ENCODE data around the gene OS9. TPM values are rescaled to one million over a fixed set of nuclear protein-coding genes. Genes with fewer than 3 reads are reported as not detected.

Gene OS9
- total RNA-seq, 1 donor: 211 TPM

DNA sequence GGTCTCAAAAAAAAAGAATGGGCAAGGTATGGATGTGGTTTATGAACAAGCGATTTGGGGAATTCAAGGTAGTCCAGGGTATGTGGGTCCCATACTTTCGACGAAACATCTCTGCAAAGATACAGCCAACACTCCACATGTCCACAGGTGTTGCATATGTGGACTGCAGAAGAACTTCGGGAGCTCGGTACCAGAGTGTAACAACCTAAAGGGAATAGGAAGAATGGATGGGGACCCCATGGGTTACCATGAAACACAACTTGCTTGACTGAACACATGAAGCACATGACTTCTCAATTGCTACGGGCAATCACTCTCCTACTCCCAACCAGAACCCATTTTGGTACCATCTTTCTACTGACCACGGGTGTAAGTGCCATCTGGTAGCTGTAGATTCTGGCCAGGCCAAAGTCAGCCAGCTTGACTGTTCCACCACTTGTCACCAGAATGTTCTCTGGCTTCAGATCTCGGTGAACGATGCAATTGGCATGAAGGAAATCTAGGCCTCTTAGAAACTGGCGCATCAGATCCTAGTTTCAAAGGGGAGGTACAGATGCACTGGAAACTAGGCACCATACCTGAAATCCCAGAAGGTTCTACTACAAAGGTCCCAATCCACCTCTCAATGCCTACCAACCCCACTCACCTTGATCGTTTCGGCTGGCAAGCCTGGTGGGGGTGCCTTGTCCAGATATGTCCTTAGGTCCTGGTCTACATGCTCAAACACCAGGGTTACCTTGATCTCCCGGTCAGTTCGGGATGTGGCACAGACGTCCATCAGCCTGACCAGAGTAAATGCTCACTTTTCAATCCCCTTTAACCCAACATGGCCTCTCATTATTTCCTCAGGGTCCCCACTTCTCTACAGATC, 56.9 kb downstream of the OS9 start:
- H3K27ac ChIP-seq (ENCODE audit: low read depth, low read length): peak overlapping the region; percentile 96
- peak; percentile 64 for DNase-seq (ENCODE audit: insufficient read length, low spot score, missing footprints)
- peaks cover 37% of the 10 kb centered on the region for H3K79me2 ChIP-seq (ENCODE audit: insufficient read depth, low read length)
- no peaks in the 10 kb centered on the region for H3K9me3 ChIP-seq (ENCODE audit: low read depth, low read length)
- no peak overlapping the region for H2AFZ ChIP-seq (ENCODE audit: low read length)
- H3K27me3 ChIP-seq (ENCODE audit: insufficient read depth, low read length): peaks cover 25% of the 10 kb centered on the region
- TF ChIP-seq, protein P1, sequence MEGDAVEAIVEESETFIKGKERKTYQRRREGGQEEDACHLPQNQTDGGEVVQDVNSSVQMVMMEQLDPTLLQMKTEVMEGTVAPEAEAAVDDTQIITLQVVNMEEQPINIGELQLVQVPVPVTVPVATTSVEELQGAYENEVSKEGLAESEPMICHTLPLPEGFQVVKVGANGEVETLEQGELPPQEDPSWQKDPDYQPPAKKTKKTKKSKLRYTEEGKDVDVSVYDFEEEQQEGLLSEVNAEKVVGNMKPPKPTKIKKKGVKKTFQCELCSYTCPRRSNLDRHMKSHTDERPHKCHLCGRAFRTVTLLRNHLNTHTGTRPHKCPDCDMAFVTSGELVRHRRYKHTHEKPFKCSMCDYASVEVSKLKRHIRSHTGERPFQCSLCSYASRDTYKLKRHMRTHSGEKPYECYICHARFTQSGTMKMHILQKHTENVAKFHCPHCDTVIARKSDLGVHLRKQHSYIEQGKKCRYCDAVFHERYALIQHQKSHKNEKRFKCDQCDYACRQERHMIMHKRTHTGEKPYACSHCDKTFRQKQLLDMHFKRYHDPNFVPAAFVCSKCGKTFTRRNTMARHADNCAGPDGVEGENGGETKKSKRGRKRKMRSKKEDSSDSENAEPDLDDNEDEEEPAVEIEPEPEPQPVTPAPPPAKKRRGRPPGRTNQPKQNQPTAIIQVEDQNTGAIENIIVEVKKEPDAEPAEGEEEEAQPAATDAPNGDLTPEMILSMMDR (IDR thresholded peaks at IDR 0.05; ENCODE audit: extremely low read depth, low read depth, low read length): no peak
- H3K4me1 ChIP-seq (ENCODE audit: insufficient read depth, low read length): peaks cover 18% of the 10 kb centered on the region
- peak overlapping the region; percentile 85 for H3K4me2 ChIP-seq (ENCODE audit: insufficient read depth, low read length)
- H4K20me1 ChIP-seq (ENCODE audit: insufficient read depth, low read length): no peaks in the 10 kb centered on the region
- peak overlapping the region; percentile 85 for H3K4me3 ChIP-seq (ENCODE audit: insufficient read depth, low read length)
- peaks cover 45% of the 10 kb centered on the region for H3K36me3 ChIP-seq (ENCODE audit: insufficient read depth, low read length)

DNA sequence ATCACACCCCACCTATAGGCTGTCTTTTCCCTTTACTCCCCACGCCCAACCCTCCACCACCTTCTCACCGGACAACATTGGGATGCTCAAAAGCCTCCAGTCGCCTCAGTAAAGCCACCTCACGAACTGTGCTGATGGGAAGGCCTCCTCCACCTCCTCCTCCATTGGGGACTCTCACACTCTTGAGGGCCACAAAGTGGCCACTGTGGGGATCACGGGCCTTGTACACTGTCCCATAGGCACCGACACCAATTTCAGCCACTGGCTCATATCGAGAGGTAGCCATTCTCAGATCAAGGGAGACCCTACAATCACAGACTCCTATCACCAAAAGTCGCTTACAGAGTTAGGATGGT, 57.5 kb downstream of the OS9 start:
- DNase-seq (ENCODE audit: insufficient read length, low spot score, missing footprints): peak; percentile 71
- Histone ChIP-seq H3K27me3 (ENCODE audit: insufficient read depth, low read length) (peaks cover 31% of the 10 kb centered on the region), H3K9me3 (ENCODE audit: low read depth, low read length) (no peaks in the 10 kb centered on the region), H3K36me3 (ENCODE audit: insufficient read depth, low read length) (peaks cover 41% of the 10 kb centered on the region), H3K79me2 (ENCODE audit: insufficient read depth, low read length) (peaks cover 34% of the 10 kb centered on the region), H3K4me3 (ENCODE audit: insufficient read depth, low read length) (peak overlapping the region; percentile 85), H3K27ac (ENCODE audit: low read depth, low read length) (peak overlapping the region; percentile 96), H2AFZ (ENCODE audit: low read length) (peak overlapping the region; percentile 83), H3K4me2 (ENCODE audit: insufficient read depth, low read length) (peak overlapping the region; percentile 85), H4K20me1 (ENCODE audit: insufficient read depth, low read length) (no peaks in the 10 kb centered on the region), H3K4me1 (ENCODE audit: insufficient read depth, low read length) (peaks cover 16% of the 10 kb centered on the region)
- TF ChIP-seq, protein P1 (IDR thresholded peaks at IDR 0.05; ENCODE audit: extremely low read depth, low read depth, low read length): no peak

DNA sequence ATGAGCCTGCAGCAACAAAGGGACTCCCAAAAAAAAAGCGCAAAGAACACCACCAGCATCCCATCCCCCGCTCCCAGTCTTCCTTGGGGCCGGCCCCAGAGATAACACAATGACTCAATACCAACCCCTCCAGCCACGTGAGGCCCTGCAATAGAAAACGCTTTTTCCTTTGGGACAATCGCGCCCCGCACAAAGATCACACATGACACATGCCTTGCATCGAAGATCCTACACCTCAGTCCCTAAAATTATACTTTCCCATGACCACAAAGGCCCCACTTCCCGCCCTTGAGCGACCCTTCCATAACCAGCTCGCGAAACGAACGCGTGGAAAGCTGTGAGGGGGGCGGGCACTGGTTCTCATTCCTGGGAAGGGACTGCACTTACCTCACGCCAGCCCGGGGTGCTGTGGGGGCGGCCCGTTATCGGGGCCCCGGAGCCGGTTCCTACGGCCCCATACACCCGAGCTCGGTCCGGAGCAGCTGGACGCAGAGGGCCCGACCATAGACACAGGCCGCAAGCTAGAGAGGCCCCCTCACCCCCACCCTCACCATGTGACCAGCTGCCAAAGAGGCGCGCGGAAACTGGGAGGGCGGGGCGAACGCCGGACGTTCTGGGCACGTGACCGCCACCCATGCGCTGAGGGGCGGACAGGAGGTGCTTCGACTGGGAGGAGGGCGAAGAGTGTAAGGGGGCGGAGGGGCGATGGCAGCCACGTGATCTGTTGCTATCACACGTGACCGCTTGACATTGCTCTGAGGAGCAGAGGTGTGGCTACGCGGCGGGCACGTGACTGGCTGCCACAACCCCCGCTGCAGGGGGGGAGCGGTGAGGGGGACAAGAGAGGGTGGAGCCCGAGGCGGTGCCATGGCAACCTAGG, 58.1 kb downstream of the OS9 start, which contains the start of gene CDK4:
Gene CDK4 (minus strand): TSS at position 523 of the 880 bp plus-strand sequence. CDS start 593 bp downstream, outside the sequence.
- H3K27me3 ChIP-seq (ENCODE audit: insufficient read depth, low read length): peaks cover 38% of the 10 kb centered on the region
- peak within 1 kb of the TSS; percentile 85 for H3K4me3 ChIP-seq (ENCODE audit: insufficient read depth, low read length)
- H3K9me3 ChIP-seq (ENCODE audit: low read depth, low read length): no peaks in the 10 kb centered on the region
- peaks cover 16% of the 10 kb centered on the region for H3K4me1 ChIP-seq (ENCODE audit: insufficient read depth, low read length)
- peak within 1 kb of the TSS; percentile 96 for H3K27ac ChIP-seq (ENCODE audit: low read depth, low read length)
- H2AFZ ChIP-seq (ENCODE audit: low read length): peak within 1 kb of the TSS; percentile 84
- no peaks in the 10 kb centered on the region for H4K20me1 ChIP-seq (ENCODE audit: insufficient read depth, low read length)
- peaks cover 35% of the 10 kb centered on the region for H3K36me3 ChIP-seq (ENCODE audit: insufficient read depth, low read length)
- H3K79me2 ChIP-seq (ENCODE audit: insufficient read depth, low read length): peaks cover 34% of the 10 kb centered on the region
- H3K4me2 ChIP-seq (ENCODE audit: insufficient read depth, low read length): peak within 1 kb of the TSS; percentile 85
- TF ChIP-seq, protein P1 (IDR thresholded peaks at IDR 0.05; ENCODE audit: extremely low read depth, low read depth, low read length): no peak
- DNase-seq (ENCODE audit: insufficient read length, low spot score, missing footprints): peak; percentile 100

Measured in osteoblast (primary cell).